ENCODE data around the gene POLQ.
"Not testable (repeated sequence)": the region's sequence is repeated elsewhere in the genome, so short reads cannot be mapped to it uniquely, and the experiment has no call there.

Gene POLQ

GRCh38 chr3:121418182-121418581, 127.6 kb downstream of the POLQ start:
- no peak for DNase-seq

GRCh38 chr3:121414924-121415323, 130.9 kb downstream of the POLQ start:
- no peak for DNase-seq

- no peak for DNase-seq
These were observed 134.3 kb downstream of the POLQ start for GRCh38 chr3:121411523-121411922.

- DNase-seq, result no peak
These were observed 140.2 kb downstream of the POLQ start for GRCh38 chr3:121405631-121406030.

GRCh38 chr3:121399820-121400219, 146.0 kb downstream of the POLQ start:
- DNase-seq, result no peak

GRCh38 chr3:121398051-121398450, 147.7 kb downstream of the POLQ start:
- not testable (repeated sequence) for DNase-seq

- DNase-seq, result not testable (repeated sequence)
These were observed 149.8 kb downstream of the POLQ start for GRCh38 chr3:121395967-121396366.

- DNase-seq, result not testable (repeated sequence)
These were observed 157.5 kb downstream of the POLQ start for GRCh38 chr3:121388308-121388707.

All from OCI-M1 (cell line).